Measurements from ENCODE around the gene DOCK2.

DOCK2 gene

GRCh38 chr5:169970911-169971765 is 334.1 kb downstream of the DOCK2 start:
- Histone ChIP-seq H3K9ac (ENCODE audit: low read depth, low read length, poor library complexity) (no peak overlapping the region), H2AFZ (ENCODE audit: low read length) (no peak overlapping the region), H4K91ac (ENCODE audit: low read depth, low read length, poor library complexity) (no peak overlapping the region), H3K4ac (ENCODE audit: low read length) (no peak overlapping the region), H2BK5ac (ENCODE audit: low read length) (no peak overlapping the region), H2AK5ac (ENCODE audit: low read depth, low read length) (no peak overlapping the region), H3K4me1 (ENCODE audit: control insufficient read depth in 2 of 2, insufficient read depth in 1 of 2, low read depth in 1 of 2, low read length in 2 of 2) (peaks cover 0 to 4% of the 10 kb centered on the region in 2 donors), H3K14ac (ENCODE audit: low read length) (no peak overlapping the region), H3K79me1 (ENCODE audit: low read depth, low read length) (no peaks in the 10 kb centered on the region), H3K9me3 (replicated peaks in 1 of 2; ENCODE audit: control insufficient read depth in 2 of 2, insufficient read depth in 1 of 2, low read depth in 1 of 2, low read length in 2 of 2) (no peaks in the 10 kb centered on the region), H3K4me2 (ENCODE audit: insufficient read depth, low read length, poor library complexity, severe bottlenecking) (no peak overlapping the region), H3K23ac (ENCODE audit: low read depth, low read length, poor library complexity) (no peak overlapping the region), H3K27ac (replicated peaks; ENCODE audit: low read length) (no peak overlapping the region), H4K8ac (ENCODE audit: low read depth, low read length) (no peak overlapping the region), H2BK15ac (ENCODE audit: low read length) (no peak overlapping the region), H3K27me3 (ENCODE audit: control insufficient read depth in 3 of 3, insufficient read depth in 3 of 3, low read depth in 1 of 3, low read length in 3 of 3) (no peaks in the 10 kb centered on the region), H3K18ac (ENCODE audit: low read length) (no peak overlapping the region), H2BK120ac (ENCODE audit: low read depth, low read length) (no peak overlapping the region), H2BK12ac (ENCODE audit: low read length) (no peak overlapping the region), H3K4me3 (ENCODE audit: low read length in 2 of 2) (no peak overlapping the region), H3K36me3 (replicated peaks in 1 of 2; ENCODE audit: control insufficient read depth in 2 of 2, insufficient read depth in 2 of 2, low read length in 2 of 2) (no peaks in the 10 kb centered on the region)
- WGBS, 2 donors (ENCODE audit: extremely low coverage in 2 of 2, insufficient read length in 2 of 2, insufficient replicate concordance in 1 of 2), result no CpG with 5 or more reads among the region's 8 CpGs
- DNase-seq (ENCODE audit: low spot score), result no peak

GRCh38 chr5:169971780-169972179 is 334.7 kb downstream of the DOCK2 start:
- no peak overlapping the region for H3K27ac ChIP-seq (replicated peaks; ENCODE audit: low read length)
- no peak overlapping the region for H3K18ac ChIP-seq (ENCODE audit: low read length)
- no peak overlapping the region for H2BK12ac ChIP-seq (ENCODE audit: low read length)
- no peak overlapping the region for H3K4me3 ChIP-seq (ENCODE audit: low read length in 2 of 2)
- no peak overlapping the region for H3K4ac ChIP-seq (ENCODE audit: low read length)
- no peaks in the 10 kb centered on the region for H3K36me3 ChIP-seq (replicated peaks in 1 of 2; ENCODE audit: control insufficient read depth in 2 of 2, insufficient read depth in 2 of 2, low read length in 2 of 2)
- no peak overlapping the region for H2BK5ac ChIP-seq (ENCODE audit: low read length)
- H3K27me3 ChIP-seq (ENCODE audit: control insufficient read depth in 3 of 3, insufficient read depth in 3 of 3, low read depth in 1 of 3, low read length in 3 of 3), result no peaks in the 10 kb centered on the region
- H4K8ac ChIP-seq (ENCODE audit: low read depth, low read length), result no peak overlapping the region
- no CpG with 5 or more reads among the region's 1 CpG for WGBS, 2 donors (ENCODE audit: extremely low coverage in 2 of 2, insufficient read length in 2 of 2, insufficient replicate concordance in 1 of 2)
- H4K91ac ChIP-seq (ENCODE audit: low read depth, low read length, poor library complexity), result no peak overlapping the region
- H2BK120ac ChIP-seq (ENCODE audit: low read depth, low read length), result no peak overlapping the region
- H3K14ac ChIP-seq (ENCODE audit: low read length), result no peak overlapping the region
- no peaks in the 10 kb centered on the region for H3K79me1 ChIP-seq (ENCODE audit: low read depth, low read length)
- H3K4me1 ChIP-seq (ENCODE audit: control insufficient read depth in 2 of 2, insufficient read depth in 1 of 2, low read depth in 1 of 2, low read length in 2 of 2), result peaks cover 4 to 6% of the 10 kb centered on the region in 2 donors
- no peak overlapping the region for H2AK5ac ChIP-seq (ENCODE audit: low read depth, low read length)
- no peak overlapping the region for H2AFZ ChIP-seq (ENCODE audit: low read length)
- no peak overlapping the region for H3K23ac ChIP-seq (ENCODE audit: low read depth, low read length, poor library complexity)
- H3K9me3 ChIP-seq (replicated peaks in 1 of 2; ENCODE audit: control insufficient read depth in 2 of 2, insufficient read depth in 1 of 2, low read depth in 1 of 2, low read length in 2 of 2), result no peaks in the 10 kb centered on the region
- no peak for DNase-seq (ENCODE audit: low spot score)
- H3K9ac ChIP-seq (ENCODE audit: low read depth, low read length, poor library complexity), result no peak overlapping the region
- H2BK15ac ChIP-seq (ENCODE audit: low read length), result no peak overlapping the region
- H3K4me2 ChIP-seq (ENCODE audit: insufficient read depth, low read length, poor library complexity, severe bottlenecking), result no peak overlapping the region

- Histone ChIP-seq H2AFZ (ENCODE audit: low read length) (no peak overlapping the region), H3K4me3 (ENCODE audit: low read length in 2 of 2) (no peak overlapping the region), H3K23ac (ENCODE audit: low read depth, low read length, poor library complexity) (no peak overlapping the region), H2BK5ac (ENCODE audit: low read length) (no peak overlapping the region), H3K4ac (ENCODE audit: low read length) (no peak overlapping the region), H3K27ac (replicated peaks; ENCODE audit: low read length) (no peak overlapping the region), H3K79me1 (ENCODE audit: low read depth, low read length) (no peaks in the 10 kb centered on the region), H2BK12ac (ENCODE audit: low read length) (no peak overlapping the region), H2BK15ac (ENCODE audit: low read length) (no peak overlapping the region), H3K18ac (ENCODE audit: low read length) (no peak overlapping the region), H2BK120ac (ENCODE audit: low read depth, low read length) (no peak overlapping the region), H3K36me3 (replicated peaks in 1 of 2; ENCODE audit: control insufficient read depth in 2 of 2, insufficient read depth in 2 of 2, low read length in 2 of 2) (no peaks in the 10 kb centered on the region), H4K91ac (ENCODE audit: low read depth, low read length, poor library complexity) (no peak overlapping the region), H3K9me3 (replicated peaks in 1 of 2; ENCODE audit: control insufficient read depth in 2 of 2, insufficient read depth in 1 of 2, low read depth in 1 of 2, low read length in 2 of 2) (no peaks in the 10 kb centered on the region), H3K14ac (ENCODE audit: low read length) (no peak overlapping the region), H3K27me3 (ENCODE audit: control insufficient read depth in 3 of 3, insufficient read depth in 3 of 3, low read depth in 1 of 3, low read length in 3 of 3) (no peaks in the 10 kb centered on the region), H3K4me1 (ENCODE audit: control insufficient read depth in 2 of 2, insufficient read depth in 1 of 2, low read depth in 1 of 2, low read length in 2 of 2) (peaks cover 8 to 10% of the 10 kb centered on the region in 2 donors), H2AK5ac (ENCODE audit: low read depth, low read length) (no peak overlapping the region), H3K4me2 (ENCODE audit: insufficient read depth, low read length, poor library complexity, severe bottlenecking) (no peak overlapping the region), H4K8ac (ENCODE audit: low read depth, low read length) (no peak overlapping the region), H3K9ac (ENCODE audit: low read depth, low read length, poor library complexity) (no peak overlapping the region)
- WGBS, 2 donors (ENCODE audit: extremely low coverage in 2 of 2, insufficient read length in 2 of 2, insufficient replicate concordance in 1 of 2), result no CpG with 5 or more reads among the region's 3 CpGs
- no peak for DNase-seq (ENCODE audit: low spot score)
Measured at GRCh38 chr5:169973056-169973455, 336.0 kb downstream of the DOCK2 start.

- H3K27ac ChIP-seq (replicated peaks; ENCODE audit: low read length), result no peak overlapping the region
- H4K8ac ChIP-seq (ENCODE audit: low read depth, low read length), result no peak overlapping the region
Measured at GRCh38 chr5:169974121-169974770, 337.2 kb downstream of the DOCK2 start.

More at GRCh38 chr5:169974121-169974770, 337.2 kb downstream of the DOCK2 start:
- WGBS, 2 donors (ENCODE audit: extremely low coverage in 2 of 2, insufficient read length in 2 of 2, insufficient replicate concordance in 1 of 2), result no CpG with 5 or more reads among the region's 6 CpGs
- Histone ChIP-seq H2BK15ac (ENCODE audit: low read length) (no peak overlapping the region), H3K9me3 (replicated peaks in 1 of 2; ENCODE audit: control insufficient read depth in 2 of 2, insufficient read depth in 1 of 2, low read depth in 1 of 2, low read length in 2 of 2) (no peaks in the 10 kb centered on the region), H3K18ac (ENCODE audit: low read length) (no peak overlapping the region), H4K91ac (ENCODE audit: low read depth, low read length, poor library complexity) (no peak overlapping the region), H3K79me1 (ENCODE audit: low read depth, low read length) (no peaks in the 10 kb centered on the region), H3K14ac (ENCODE audit: low read length) (no peak overlapping the region), H3K4me1 (ENCODE audit: control insufficient read depth in 2 of 2, insufficient read depth in 1 of 2, low read depth in 1 of 2, low read length in 2 of 2) (peaks cover 10% of the 10 kb centered on the region in 2 donors), H2AK5ac (ENCODE audit: low read depth, low read length) (no peak overlapping the region), H3K36me3 (replicated peaks in 1 of 2; ENCODE audit: control insufficient read depth in 2 of 2, insufficient read depth in 2 of 2, low read length in 2 of 2) (no peaks in the 10 kb centered on the region), H3K4me3 (ENCODE audit: low read length in 2 of 2) (no peak overlapping the region), H3K27me3 (ENCODE audit: control insufficient read depth in 3 of 3, insufficient read depth in 3 of 3, low read depth in 1 of 3, low read length in 3 of 3) (no peaks in the 10 kb centered on the region), H3K4ac (ENCODE audit: low read length) (no peak overlapping the region), H2AFZ (ENCODE audit: low read length) (no peak overlapping the region), H2BK12ac (ENCODE audit: low read length) (no peak overlapping the region), H2BK120ac (ENCODE audit: low read depth, low read length) (no peak overlapping the region), H3K4me2 (ENCODE audit: insufficient read depth, low read length, poor library complexity, severe bottlenecking) (no peak overlapping the region), H3K23ac (ENCODE audit: low read depth, low read length, poor library complexity) (no peak overlapping the region), H2BK5ac (ENCODE audit: low read length) (no peak overlapping the region), H3K9ac (ENCODE audit: low read depth, low read length, poor library complexity) (no peak overlapping the region)
- DNase-seq (ENCODE audit: low spot score), result no peak

Measured in neuronal stem cell (in vitro differentiated cells).